AG04449 (cell line): Measurements from ENCODE around the gene SARNP.

ENCODE experiments used
- CTCF ChIA-PET: fragments of 350-600 bp; formaldehyde crosslinking; extraction: SDS; loops from one replicate; lab custom pipeline; 2021; ENCODE audit warnings: antibody characterized with exemption; lab: Yijun Ruan, JAX
- POLR2A ChIA-PET: fragments of 400-600, 350-600 bp; formaldehyde crosslinking; extraction: SDS; loops from one replicate; lab custom pipeline; 2020; ENCODE audit warnings: antibody characterized with exemption, inconsistent platforms; lab: Yijun Ruan, JAX
- DNase-seq: peaks from one replicate; pipeline ENCODE4 v3.0.0-alpha.2; 2010; ENCODE audit warnings: low read depth, low spot score
- H3K4me3 ChIP-seq: 2 replicates; pipeline ENCODE4 v1.5.1; 2011; ENCODE audit warnings: low read depth, mild to moderate bottlenecking, control low read depth, low read length
- TF ChIP-seq, protein P1 (sequence below): IDR thresholded peaks from one replicate; pipeline ENCODE4 v1.5.1; 2011; ENCODE audit warnings: mild to moderate bottlenecking, moderate library complexity, low read length, control low read depth, inconsistent platforms; ENCODE audit not compliant: insufficient read depth; ENCODE audit errors: missing control alignments

Gene SARNP

DNA sequence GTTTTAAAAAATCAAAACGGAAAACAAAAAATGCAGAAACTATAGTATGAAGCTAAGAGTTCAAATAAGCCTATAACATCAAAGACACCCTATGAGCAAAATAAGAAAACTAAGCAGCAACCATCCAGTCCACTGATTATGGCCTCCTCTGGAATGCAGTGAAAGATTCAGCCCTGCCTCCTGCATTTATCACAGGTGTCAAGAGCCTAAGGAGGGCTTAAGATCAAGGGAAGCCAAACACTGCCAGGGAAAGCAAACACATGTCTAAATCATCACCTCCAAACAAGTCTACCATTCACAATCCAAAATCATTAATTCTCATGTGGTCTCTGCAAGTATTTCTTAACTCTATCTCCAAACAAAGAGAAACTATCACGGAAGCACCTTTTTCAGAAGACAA lies 28.4 kb downstream of the SARNP start:
- TF ChIP-seq, protein P1, sequence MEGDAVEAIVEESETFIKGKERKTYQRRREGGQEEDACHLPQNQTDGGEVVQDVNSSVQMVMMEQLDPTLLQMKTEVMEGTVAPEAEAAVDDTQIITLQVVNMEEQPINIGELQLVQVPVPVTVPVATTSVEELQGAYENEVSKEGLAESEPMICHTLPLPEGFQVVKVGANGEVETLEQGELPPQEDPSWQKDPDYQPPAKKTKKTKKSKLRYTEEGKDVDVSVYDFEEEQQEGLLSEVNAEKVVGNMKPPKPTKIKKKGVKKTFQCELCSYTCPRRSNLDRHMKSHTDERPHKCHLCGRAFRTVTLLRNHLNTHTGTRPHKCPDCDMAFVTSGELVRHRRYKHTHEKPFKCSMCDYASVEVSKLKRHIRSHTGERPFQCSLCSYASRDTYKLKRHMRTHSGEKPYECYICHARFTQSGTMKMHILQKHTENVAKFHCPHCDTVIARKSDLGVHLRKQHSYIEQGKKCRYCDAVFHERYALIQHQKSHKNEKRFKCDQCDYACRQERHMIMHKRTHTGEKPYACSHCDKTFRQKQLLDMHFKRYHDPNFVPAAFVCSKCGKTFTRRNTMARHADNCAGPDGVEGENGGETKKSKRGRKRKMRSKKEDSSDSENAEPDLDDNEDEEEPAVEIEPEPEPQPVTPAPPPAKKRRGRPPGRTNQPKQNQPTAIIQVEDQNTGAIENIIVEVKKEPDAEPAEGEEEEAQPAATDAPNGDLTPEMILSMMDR = no peak
- CTCF ChIA-PET = interaction anchor here (1.0 to 1.4 kb wide), 5 partner anchors 8 to 151 kb away, joined by 3 to 6 read pairs (median 4); no protein-coding TSS in a partner anchor
- DNase-seq = no peak
- POLR2A ChIA-PET = interaction anchor here (0.9 kb wide), 1 partner anchor 9 kb away, joined by 3 read pairs; no protein-coding TSS in a partner anchor
- no peak overlapping the region for H3K4me3 ChIP-seq

DNA sequence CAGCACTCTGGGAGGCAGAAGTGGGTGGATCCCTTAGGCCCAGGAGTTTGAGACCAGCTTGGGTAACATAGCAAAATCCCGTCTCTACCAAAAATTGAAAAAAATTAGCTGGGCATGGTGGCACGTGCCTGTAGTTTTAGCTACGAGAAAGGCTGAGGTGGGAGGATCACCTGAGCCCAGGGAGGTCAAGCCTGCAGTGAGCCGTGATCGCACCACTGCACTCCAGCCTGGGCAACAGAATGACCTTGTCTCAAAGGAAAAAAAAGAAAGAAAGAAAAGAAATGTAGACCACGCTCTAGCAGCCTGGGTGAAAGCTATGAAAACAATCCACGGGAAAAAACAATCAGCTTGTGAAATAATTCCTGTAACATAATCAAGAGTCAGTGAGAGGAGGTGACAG lies 29.0 kb downstream of the SARNP start:
- no peak for DNase-seq
- ChIA-PET CTCF (interaction anchor here (1.0 to 1.4 kb wide), 5 partner anchors 8 to 152 kb away, joined by 3 to 6 read pairs (median 4); no protein-coding TSS in a partner anchor), POLR2A (interaction anchor here (0.9 kb wide), 1 partner anchor 9 kb away, joined by 3 read pairs; no protein-coding TSS in a partner anchor)
- TF ChIP-seq, protein P1 = no peak
- no peak overlapping the region for H3K4me3 ChIP-seq

DNA sequence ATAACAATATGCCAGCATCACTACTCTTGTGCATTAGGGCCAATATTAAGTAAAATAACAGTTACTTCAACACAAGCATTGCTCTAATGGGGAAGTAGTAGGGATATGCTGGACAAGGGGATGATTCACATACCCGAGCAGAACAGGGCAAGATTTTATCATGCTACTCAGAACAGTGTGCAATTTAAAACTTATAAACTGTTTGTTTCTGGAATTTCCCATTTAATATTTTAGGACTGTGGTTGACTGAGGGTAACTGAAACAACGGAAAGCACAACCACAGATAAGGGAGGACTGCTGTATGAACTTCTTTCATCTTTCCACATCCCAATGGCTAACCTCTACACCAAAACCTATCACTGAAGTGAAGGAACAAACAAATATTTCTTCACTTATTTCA lies 36.8 kb downstream of the SARNP start:
- TF ChIP-seq, protein P1 = no peak
- peak; percentile 7 for DNase-seq
- H3K4me3 ChIP-seq = no peak overlapping the region
- POLR2A ChIA-PET = no interaction called here
- CTCF ChIA-PET = interaction anchor here (1.0 to 4.7 kb wide), 3 partner anchors 8 to 15 kb away, joined by 3 to 23 read pairs (median 3); no protein-coding TSS in a partner anchor

DNA sequence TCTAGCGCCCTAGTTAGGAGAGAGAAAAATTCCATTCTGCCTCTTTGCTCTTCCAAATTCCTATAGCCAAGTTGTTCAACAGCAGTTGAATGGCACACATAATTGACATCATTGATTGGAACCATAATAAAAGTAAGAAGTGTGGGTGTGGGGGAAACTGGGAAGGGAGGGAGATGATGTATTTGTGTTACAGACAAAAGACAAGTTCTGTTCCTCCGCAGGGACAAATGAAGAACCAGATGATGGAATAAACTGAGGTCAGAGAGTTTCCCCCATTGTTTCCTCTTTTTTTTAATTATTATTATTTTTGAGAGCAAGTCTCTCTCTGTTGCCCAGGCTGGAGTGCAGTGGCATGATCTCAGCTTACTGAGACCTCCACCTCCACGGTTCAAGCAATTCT lies 39.7 kb downstream of the SARNP start:
- TF ChIP-seq, protein P1 = no peak
- no peak overlapping the region for H3K4me3 ChIP-seq
- no peak for DNase-seq
- POLR2A ChIA-PET = no interaction called here
- CTCF ChIA-PET = interaction anchor here (0.5 to 1.8 kb wide), 5 partner anchors 16 to 1808 kb away, joined by 3 to 9 read pairs (median 4); no protein-coding TSS in a partner anchor

DNA sequence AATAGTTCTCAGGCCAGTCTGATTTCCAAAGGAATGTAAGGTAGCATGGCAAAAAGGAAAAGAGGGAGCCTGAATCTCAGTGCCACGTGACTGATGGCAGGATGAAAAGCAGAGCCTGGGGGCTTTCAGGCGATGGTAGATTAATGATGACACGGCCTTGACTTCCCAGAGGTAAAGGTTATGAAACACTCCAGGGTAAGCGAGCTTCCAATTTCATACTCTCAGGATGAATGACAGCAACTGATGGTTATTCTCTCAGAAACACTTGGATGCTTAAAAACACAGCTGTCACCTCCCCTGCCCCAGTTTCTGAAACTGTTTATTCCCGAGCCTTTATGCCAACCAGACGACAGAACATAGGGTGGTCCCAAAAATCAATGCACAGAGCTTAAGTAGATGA lies 45.8 kb downstream of the SARNP start:
- no peak overlapping the region for H3K4me3 ChIP-seq
- CTCF ChIA-PET = interaction anchor here (0.9 to 1.9 kb wide), 7 partner anchors 9 to 169 kb away, joined by 3 to 6 read pairs (median 5); partner anchors contain the start of gene GDF11
- no peak for DNase-seq
- TF ChIP-seq, protein P1 = no peak
- POLR2A ChIA-PET = interaction anchor here (1.3 kb wide), 1 partner anchor 28 kb away, joined by 5 read pairs; no protein-coding TSS in a partner anchor

DNA sequence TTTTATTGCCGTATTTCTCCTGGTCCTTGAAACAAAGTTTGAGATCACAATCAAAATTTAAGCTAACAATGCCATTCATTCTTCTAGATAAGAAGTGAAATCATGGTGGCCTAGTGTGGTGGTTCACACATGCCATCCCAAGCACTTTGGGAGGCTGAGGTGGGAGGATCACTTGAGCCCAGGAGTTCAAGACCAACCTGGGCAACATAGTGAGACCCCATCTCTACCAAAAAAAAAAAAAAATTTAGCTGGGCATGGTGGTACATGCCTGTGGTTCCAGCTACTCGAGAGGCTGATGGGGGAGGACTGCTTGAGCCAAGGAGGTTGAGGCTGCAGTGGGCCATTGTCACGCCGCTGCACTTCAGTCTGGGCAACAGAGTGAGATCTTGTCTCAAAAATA lies 50.4 kb downstream of the SARNP start:
- TF ChIP-seq, protein P1 = no peak
- CTCF ChIA-PET = interaction anchor here (1.0 to 2.1 kb wide), 5 partner anchors 20 to 174 kb away, joined by 3 to 8 read pairs (median 4); partner anchors contain the start of gene PYM1
- POLR2A ChIA-PET = interaction anchor here (1.0 kb wide), 1 partner anchor 51 kb away, joined by 3 read pairs; no protein-coding TSS in a partner anchor
- DNase-seq = no peak
- H3K4me3 ChIP-seq = no peak overlapping the region
